ENCODE measurements around the gene PELI2.
"Not testable (repeated sequence)": the region's sequence is repeated elsewhere in the genome, so short reads cannot be mapped to it uniquely, and the experiment has no call there.

PELI2 gene

DNA sequence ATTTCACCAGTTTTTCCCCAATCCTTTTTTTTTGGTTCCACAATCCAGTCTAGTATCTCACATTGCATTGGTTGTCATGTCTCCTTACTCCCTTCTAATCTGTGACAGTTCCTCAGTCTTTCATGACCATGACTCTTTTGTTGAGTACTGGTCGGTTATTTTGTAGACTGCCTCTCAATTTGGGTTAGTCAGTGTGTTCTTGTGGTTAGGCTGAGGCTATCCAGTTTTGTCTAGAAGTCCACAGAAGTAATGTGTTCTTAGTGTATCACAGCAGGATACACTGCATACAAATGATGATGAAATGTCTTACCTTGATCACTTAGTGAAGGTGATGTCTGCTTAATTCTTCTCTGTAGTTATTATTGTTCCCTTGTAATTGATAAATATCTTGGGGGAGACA lies 24.8 kb downstream of the PELI2 start:
- DNase-seq = no peak

DNA sequence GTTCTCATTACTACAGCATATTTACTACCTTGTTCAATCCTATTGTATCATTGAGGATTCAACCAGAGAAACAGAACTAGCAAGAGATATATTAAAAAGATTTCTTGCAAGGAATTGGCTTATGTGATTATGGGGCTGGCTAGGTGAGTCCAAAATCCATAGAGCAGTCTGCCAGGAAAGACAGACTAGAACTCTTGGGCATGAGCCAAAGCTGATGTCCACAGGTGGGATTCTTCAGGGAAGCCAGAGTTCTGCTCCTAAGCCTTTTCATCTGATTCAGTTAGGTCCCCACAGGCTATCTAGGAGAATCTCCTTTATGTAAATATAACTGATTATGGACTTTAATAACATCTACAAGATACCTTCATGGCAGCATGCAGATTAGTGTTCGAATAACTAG lies 26.0 kb downstream of the PELI2 start:
- peak in 1 of 14 donors; percentile 71 for DNase-seq

DNA sequence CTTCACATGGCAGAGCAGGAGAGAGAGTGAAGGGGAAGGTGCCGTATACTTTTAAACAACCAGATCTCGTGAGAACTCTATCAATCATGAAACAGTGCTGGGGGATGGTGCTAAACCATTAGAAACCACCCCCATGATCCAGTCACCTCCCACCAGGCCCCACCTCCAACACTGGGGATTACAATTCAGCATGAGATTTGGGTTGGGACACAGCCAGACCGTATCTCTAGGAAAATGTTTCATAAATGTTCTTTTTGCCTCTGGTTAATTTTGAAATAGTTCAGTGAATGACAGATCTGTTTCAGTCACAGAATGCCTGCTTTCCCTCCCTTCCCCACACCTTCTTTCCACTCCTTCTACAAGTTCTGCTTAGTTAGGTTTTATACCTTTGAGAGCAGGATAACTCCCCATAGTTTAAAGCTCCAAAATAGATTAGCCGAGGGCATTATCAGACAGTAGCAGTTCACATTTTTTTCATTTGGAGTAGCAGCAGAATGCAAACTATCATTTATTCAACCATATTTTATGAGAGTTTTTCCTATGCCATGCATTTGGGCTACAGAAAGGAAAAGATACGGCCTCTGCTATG lies 27.1 kb downstream of the PELI2 start:
- DNase-seq = no peak

DNA sequence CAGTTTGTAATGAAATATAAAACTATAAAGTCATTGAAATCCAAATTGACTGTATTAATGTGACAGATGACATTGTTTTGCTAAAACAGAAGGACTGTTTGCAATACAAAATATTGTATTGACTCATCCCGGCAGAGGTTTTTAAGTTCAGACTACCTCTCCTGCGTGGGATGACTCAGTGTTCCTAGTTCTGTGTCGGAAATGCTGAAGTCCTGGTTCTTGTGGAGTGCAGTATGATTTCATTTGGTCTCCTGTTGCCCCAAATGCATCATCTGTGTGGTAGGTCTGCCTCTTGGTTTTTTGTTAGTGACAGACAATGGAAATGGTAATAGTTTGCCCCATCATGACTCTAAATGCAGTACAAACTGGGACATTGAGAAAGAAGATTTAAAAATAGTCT lies 27.8 kb downstream of the PELI2 start:
- no peak for DNase-seq

DNA sequence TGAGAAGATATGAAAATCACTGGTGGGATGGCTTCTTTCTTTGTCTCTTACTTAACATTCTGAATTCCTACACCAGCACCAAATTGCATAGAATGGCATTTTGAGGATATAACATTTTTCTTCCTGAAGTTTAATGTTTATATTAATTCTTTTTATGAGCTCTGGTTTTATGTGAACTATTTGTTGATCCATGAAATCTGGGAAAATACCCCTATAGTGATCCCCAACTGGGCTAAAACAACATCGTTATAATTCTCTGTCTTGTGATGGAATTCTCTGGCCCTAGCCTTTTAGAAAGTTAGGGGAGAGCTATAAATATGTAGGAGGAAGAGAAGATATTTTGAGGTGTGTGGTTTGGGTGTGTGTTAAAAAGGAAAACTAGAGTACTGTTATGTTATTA lies 29.2 kb downstream of the PELI2 start:
- no peak for DNase-seq

DNA sequence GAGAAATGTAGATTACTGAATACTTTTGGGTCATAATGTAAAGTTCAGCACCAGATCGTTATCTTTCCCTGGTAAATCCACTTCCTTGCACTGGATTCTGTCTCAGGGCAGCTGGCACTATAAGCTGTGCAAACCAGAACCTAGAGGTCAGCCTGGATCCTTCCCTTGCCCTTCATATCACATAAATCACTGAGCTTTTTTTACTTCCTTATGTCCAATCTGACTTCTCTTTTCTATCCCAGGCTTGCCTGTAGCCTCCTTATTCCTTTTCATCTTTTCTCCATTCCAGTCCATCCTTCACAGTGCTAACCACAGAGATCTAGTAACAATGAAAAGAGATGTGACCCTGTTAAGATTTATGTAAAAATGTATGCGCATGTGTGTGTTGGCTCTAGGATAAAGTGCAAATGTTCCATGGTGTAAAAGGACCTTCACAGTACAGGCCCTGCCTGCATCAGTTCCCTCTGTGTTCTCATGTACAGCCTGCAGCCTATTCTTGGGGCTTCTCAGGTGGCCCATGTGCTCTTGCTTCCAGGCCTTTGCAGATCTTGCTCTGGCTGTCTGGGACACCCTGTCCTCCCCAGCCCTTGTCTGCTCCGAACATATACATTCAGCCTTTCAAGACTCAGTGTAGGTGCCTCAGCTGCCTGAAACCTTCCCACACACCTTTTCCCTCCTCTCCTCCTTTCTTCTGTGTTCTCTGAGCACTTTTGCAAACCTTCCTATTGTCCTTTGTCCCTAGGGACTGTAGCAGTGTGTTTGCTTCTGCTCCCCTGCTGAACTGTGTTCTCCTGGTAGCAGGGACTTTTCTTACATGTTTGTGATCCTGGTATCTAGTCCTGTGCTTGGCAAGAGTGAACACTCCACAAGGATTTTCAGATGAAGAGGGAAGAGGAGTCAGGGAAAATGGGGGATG lies 30.0 kb downstream of the PELI2 start:
- DNase-seq = no peak

DNA sequence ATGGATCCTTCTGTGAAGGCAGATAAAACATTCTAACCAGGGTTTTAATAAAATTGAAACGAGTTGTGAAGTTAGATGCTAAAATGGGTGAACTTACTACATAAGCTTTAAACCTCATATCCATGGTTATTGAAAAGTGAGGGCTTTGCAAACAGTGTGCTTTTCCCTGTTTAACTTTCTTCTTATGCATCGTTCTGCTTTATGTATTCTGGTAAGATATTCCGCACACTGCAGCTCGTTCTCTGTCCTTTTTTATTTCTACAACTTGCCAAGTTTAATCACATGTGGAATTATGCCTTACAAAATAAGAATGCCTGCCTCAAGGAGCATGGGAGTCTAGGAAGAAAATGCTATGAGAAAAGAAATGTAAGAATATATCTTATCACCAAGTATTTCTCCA lies 30.9 kb downstream of the PELI2 start:
- no peak for DNase-seq

DNA sequence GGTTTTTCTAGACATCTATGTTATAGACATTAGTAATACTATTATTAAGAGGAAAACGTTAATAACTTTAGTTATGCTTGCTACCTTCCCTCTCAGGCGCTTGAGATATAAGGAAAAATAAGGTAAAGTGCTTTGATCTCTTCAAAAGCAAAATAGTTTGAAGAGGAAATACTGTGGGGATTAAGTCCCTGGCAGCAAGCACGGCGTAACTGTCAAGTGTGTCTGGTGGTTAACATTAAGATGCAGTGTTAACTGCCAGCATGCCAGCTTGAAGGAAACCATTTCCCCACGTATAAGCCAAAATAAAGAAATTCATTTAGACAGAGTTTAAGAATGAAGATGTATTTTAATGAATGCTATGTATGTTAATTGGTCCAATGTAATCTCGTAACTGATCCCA lies 31.8 kb downstream of the PELI2 start:
- no peak for DNase-seq

DNA sequence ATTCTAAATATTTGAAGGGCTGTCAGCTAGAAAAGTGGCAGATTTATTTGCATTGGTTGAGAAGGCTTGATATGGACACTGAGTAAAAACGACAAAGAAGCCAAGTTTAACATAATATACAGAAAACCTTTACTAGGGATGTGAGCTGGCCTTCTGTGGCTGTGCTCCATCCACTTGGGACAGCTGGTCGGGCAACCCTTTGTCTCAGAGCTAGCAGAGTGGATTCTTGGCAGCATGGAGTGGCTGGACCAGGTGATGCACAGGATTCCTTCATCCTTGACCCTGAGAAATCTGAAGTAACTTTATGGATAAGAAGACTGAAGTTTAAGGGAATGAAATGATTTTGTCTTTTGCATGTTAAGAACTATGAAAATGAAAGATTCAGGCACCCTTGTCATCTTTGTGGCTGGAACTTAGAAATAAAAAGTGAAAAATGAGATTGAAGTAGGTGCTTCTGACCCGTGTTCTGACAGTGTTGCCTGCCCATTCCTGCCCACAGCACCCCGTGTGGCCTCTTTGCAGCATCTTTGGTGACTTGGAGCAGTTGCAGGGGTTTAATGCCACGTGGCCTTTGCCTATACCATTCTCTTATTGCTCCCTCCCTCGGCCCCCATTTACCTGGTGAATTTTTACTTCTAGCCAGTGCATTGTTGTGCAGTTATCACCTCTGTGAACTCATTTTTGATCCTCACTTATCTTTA lies 32.6 kb downstream of the PELI2 start:
- peak in 2 of 14 donors; percentile 8 to 20 for DNase-seq

DNA sequence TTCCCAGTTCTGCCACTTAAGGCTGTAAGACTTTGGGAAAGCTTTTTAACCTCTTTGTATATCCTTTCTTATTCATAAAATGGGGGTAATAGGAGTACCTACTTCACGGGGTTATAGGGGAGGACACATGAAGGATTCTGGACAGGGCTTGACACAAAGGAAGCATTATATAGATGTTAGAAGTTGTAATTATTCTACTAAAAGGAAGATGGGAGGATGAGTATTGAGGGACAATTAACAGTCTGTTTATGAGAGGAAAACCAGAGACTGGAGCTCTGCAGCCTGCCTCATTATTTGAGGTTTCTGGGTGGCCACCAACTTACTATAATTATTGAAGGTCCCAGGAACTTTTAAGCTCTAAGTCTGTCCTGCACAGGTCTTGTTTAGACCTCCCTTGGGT lies 34.0 kb downstream of the PELI2 start:
- DNase-seq = no peak

DNA sequence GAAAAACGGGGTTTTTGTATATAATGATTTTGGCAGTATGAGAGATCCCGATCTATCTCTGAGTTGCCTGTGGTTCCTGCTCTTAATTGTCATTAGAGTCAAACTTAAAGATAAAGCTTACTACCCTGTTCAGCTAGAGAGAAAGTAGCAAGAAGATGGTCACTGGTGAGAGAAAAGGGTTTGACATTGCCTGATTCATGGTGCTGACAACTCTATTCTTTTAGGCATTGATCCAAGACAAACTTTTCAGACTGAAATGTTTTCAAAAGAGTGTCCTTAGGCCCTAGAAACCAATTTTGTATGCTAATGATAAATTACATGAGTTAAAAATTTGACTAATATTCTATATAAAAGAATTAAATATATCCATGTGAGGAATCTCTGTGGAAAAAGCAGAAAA lies 35.1 kb downstream of the PELI2 start:
- DNase-seq = no peak

DNA sequence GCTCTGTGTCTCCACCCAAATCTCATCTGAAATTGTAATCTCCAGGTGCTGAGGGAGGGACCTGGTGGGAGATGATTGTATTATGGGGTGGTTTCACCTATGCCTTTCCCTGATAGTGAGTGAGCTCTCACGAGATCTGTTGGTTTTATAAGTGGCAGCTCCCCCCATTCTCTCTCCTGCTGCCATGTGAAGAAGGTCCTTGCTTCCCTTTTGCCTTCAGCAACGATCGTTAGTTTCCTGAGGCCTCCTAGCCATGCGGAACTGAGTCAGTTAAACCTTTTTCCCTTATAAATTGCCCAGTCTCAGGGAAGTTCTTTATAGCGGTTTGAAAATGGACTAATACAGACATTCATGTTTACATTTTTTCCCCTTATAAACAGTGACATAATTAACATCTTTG lies 36.1 kb downstream of the PELI2 start:
- DNase-seq = no peak

DNA sequence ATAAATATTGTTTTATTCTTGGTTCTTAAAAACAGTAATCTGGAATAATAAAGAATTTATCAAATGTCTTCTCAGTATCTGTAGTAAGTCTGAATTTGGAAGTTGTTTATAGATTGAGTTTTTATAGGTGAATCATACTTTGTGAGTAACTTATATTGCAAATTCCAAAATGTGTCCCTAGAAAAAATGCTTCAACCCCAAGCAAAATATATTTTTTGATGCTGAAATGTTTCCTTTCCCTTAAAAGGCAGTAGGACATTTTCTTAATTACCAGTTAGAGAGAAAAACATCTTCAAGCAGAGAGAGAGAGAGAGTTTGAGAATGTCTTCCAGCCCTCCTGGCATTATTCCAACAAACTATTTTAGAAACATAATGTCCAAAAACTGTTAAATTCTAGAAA lies 37.9 kb downstream of the PELI2 start:
- no peak for DNase-seq

DNA sequence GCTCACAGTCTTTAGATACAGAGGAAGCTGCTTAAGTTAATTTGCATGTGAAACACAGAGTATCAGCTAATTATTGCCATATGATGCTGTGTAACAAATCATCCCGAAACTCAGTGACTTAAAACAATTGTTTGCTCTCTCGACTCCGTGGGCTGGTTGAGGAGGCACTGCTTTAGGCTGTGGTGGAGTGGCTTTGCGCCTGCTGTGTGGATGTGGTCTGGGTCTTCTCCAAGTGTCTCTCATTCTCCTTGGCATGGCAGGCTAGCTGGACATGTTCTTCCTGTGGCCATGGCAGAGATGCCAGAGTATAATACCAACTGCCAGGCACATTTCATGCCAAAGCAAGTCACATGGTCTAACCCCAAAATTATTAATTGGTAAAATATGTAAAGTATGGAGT lies 40.9 kb downstream of the PELI2 start:
- no peak for DNase-seq

DNA sequence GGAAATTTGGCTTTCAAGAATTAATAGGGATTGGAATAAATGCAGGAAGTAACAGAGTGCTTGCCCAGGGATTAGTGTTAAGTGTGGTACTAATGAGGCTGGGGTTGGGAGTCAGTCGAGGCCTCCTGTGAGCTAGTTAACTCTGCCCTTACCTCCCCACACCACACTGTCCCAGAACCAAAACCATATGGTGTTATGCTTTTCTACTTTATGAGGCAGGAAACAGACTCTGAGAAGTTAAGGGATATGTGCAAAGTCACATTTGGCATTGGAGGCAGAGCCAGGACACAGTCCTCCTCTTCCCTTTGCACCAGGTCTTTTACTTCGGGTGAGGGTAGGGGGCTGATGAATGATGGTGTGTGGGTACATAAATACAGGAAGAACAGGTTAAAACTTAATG lies 41.9 kb downstream of the PELI2 start:
- no peak for DNase-seq

DNA sequence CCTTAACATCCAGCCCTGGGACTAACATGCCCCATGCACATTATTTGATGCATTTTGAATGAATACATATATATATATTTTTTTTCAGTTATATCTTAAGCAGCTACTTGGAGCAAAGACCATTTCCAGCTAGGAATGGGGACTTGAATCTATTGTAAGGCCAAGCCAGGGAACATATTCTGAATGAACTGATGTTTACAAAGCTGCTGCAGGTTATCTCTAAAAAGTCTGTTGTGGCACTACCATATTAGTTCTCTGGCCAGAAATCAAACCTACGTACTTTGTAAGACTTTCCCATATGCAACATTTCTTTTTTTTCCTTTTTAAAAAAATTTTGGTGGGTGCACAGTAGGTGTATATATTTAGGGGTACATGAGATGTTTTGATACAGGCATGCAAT lies 43.4 kb downstream of the PELI2 start:
- DNase-seq = no peak

DNA sequence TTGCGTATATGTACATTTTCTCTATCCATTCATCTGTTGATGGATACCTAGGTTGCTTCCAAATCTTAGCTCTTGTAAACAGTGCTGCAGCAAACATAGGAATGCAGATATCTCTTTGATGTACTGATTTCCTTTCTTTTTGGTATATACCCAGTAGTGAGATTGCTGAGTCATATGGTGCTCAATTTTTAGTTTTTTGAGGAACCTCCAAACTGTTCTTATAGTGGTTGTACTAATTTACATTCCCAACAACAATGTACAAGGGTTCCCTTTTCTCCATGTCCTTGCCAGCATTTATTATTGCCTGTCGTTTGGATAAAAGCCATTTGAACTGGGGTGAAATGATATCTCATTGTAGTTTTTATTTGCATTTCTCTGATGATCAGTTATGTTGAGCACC lies 44.3 kb downstream of the PELI2 start:
- no peak for DNase-seq

DNA sequence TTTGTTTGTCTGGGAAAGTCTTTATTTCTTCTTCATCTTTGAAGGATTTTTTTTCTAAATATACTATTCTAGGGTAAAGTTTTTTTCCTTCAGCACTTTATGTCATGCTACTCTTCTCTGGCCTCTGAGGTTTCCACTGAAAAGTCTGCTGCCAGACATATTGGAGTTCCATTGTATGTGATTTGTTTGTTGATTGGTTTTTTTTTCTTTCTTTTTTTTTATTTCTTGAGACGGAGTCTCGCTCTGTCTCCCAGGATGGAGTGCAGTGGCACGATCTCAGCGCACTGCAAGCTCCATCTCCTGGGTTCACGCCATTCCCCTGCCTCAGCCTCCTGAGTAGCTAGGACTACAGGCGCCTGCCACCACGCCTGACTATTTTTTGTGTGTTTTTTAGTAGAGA lies 48.4 kb downstream of the PELI2 start:
- DNase-seq = not testable (repeated sequence)

DNA sequence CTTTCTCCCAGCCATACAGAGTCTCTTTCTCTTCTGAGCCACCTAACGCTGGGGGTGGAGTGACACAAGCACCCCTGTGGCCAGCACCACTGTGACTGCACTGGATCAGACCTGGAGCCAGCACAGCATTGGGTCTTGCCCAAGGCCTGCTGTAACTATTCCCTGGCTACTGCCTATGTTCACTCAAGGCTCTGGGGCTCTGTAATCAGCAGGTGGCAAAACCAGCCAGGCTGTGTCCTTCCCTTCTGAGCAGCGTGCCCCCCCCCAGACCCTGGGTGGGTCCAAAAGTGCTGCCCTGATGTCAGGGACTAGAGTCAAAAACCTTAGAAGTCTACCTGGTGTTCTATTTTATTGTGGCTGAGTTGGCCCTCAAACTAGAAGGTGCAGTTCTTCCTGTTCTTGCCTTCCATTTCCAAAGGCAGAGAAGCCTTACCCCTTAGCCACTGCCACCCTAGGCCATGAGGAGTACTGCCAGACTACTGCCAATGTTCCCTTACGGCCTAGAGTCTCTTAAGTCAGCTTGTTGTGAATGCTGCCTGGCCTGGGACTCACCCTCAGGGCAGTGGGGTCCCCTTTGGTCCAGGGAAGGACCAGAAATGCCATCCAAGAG lies 49.9 kb downstream of the PELI2 start:
- DNase-seq = no peak

DNA sequence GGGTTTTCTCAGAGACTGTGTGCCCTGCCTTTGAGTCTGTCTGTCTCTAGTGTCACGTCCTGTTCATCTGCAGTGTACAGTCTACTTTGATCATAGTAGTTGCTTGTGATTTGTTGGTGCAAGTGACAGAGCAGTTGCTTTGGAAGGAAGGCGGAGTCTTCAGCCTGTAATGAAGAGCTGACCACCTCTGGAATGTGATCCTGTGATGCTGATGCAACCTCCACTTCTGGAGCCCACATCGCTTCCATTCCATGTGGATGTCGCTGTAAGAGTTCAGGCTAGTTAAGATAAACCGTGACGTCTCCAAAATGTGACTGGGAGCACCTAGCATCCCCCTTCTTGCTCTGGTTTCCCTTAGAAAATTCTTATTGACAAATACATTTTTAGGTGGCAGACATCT lies 51.8 kb downstream of the PELI2 start:
- no peak for DNase-seq

DNA sequence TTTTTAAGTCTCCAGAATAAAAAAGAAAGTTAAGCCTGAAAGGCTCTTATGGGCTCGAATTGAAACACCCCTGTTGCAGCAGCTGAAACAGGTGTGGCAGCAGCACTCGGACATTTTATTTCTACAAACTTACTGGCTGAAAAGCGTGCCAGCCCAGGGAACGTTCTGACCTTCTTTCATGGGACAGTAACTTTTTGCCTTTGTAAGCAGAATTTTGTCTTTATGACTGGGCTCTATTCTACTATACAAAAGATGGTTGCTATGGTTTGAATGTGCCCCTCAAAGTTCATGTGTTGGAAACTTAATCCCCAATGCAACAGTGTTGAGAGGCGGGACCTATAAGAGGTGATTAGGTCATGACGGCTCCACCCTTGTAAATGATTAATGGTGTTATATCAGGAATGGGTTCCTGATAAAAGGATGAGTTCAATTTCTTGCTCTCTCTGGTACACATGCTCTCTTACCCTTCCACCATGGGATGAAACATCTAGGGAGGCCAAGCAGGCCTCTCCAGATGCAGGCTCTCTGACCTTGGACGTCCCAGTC lies 52.7 kb downstream of the PELI2 start:
- no peak for DNase-seq

DNA sequence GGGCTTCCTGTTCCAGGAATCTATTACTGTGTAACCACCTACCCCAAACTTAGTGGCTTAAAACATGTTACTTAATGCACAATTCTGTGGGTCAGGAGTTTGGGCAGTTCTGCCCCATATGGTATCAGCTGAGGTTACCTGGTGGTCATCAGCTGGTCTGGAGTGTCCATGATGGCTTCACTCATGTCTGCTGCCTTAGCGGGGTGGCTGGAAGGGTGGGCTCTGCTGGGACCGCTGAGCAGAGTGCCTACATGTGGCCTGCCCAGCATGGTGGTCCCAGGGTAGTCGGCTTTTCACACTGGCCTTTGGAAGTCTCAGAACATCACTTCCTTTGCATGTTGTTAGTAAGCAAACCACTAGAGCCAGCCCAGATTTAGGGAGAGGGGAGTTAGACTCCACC lies 53.9 kb downstream of the PELI2 start:
- DNase-seq = no peak

DNA sequence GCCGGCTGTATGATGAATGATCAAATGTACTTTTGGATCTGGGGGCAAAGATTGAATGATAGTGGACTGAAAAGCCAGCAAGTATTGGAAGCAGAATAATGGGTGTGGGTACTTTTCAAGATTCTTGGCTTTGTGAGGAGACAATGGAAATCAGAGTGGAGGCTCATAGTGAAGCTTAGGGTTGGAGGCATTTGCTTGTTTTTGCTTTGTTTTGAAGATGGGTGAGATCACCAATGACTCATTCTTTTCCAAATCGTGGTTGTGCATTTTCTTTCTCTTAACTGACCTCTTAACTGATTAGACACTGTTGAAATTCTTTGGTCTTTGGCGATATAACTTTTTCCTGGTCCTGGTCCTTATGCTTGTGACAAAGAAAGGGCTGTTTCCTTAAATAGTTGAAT lies 54.4 kb downstream of the PELI2 start:
- no peak for DNase-seq
